Motor neuron (in vitro differentiated cells): ENCODE measurements around the gene ACAA2. TPM values are rescaled to one million over a fixed set of nuclear protein-coding genes. Genes with fewer than 3 reads are reported as not detected.
A peak's percentile ranks its signal among the peaks of the same experiment; 100 is the strongest.
"Not testable (repeated sequence)": the region's sequence is repeated elsewhere in the genome, so short reads cannot be mapped to it uniquely, and the experiment has no call there.

Experiments
- ATAC-seq, 8 experiments: fragments of 200-7000 bp; cut with Tn5 transposase; replicated peaks in 6 of 8; 2 replicates each; pipeline ENCODE4 v1.8.0; 2021; ENCODE audit warnings: mild to moderate bottlenecking in 8 of 8, moderate library complexity in 8 of 8
- H3K27ac ChIP-seq, 2 donors: fragments of 250-450 bp; sonication (Bioruptor Pico); 2 replicates each; pipeline ENCODE4 v1.9.0; 2021; ENCODE audit warnings: antibody characterized with exemption in 2 of 2, mild to moderate bottlenecking in 2 of 2, moderate library complexity in 1 of 2
- H3K4me1 ChIP-seq, 2 donors: fragments of 250-450 bp; sonication (Bioruptor Pico); replicated peaks in 1 of 2; 2 replicates each; pipeline ENCODE4 v1.6.1; 2021; ENCODE audit warnings: antibody characterized with exemption in 2 of 2, mild to moderate bottlenecking in 2 of 2, moderate library complexity in 1 of 2
- H3K4me3 ChIP-seq, 5 donors: fragments of 250-450 bp; sonication (Bioruptor Pico); 2 replicates each; pipeline ENCODE4 v1.9.0; 2021; ENCODE audit warnings: antibody characterized with exemption in 5 of 5, mild to moderate bottlenecking in 5 of 5, moderate library complexity in 4 of 5
- WGBS, 10 experiments: fragments of 450-650 bp; shearing (Covaris generic); methylation state at CpG; one replicate each; pipeline ENCODE4 v1.0.0; 2022; 5-methylcytosine and 5-hydroxymethylcytosine counted together
- in situ Hi-C, 9 experiments: fragments of 400-800 bp; cut with MboI; loops; one replicate each; pipeline ENCODE4 v1.15.0; 2021; ENCODE audit warnings: low sequenced_read_pairs in 9 of 9, low pct_unique_long_range_greater_than_20kb in 2 of 9; ENCODE audit not compliant: unreplicated experiment in 9 of 9
- total RNA-seq, 8 experiments: library from RNA; unstranded; fragments of 300-600 nt; gene quantifications; 2 replicates each; pipeline versions ENCODE4 v1.2.3 to v1.2.4, GENCODE V29; 2022

Gene ACAA2
- total RNA-seq, 8 experiments from 2014 or later, result 27.0 to 59.1 (median 36.5) TPM

GRCh38 chr18:49843131-49843530, 29.8 kb upstream of the ACAA2 start:
- Histone ChIP-seq H3K4me1 (no peaks in the 10 kb centered on the region), H3K4me3 (no peak overlapping the region), H3K27ac (no peak overlapping the region)
- in situ Hi-C loops, result no loop called here
- ATAC-seq, result no peak
- 0 to 100% (median 91%) methylated on average over 1 to 8 of the region's 10 CpGs; no CpG with 5 or more reads in 4 of the 10 experiments for WGBS, 10 experiments

GRCh38 chr18:49842656-49843055, 29.3 kb upstream of the ACAA2 start:
- 40 to 80% (median 65%) methylated on average over 1 to 2 of the region's 4 CpGs; no CpG with 5 or more reads in 6 of the 10 experiments for WGBS, 10 experiments
- H3K4me3 ChIP-seq, result no peak overlapping the region
- in situ Hi-C loops, result no loop called here
- H3K27ac ChIP-seq, result no peak overlapping the region
- H3K4me1 ChIP-seq, result no peaks in the 10 kb centered on the region
- ATAC-seq, result no peak

GRCh38 chr18:49841236-49842217, 28.2 kb upstream of the ACAA2 start:
- Histone ChIP-seq H3K4me1 (no peaks in the 10 kb centered on the region), H3K4me3 (no peak overlapping the region), H3K27ac (no peak overlapping the region)
- in situ Hi-C loops, result no loop called here
- peak in 3 of 8 experiments; percentile 21 to 70 (median 56) for ATAC-seq
- WGBS, 10 experiments, result 64 to 100% (median 77%) methylated on average over 1 to 9 of the region's 12 CpGs

DNA sequence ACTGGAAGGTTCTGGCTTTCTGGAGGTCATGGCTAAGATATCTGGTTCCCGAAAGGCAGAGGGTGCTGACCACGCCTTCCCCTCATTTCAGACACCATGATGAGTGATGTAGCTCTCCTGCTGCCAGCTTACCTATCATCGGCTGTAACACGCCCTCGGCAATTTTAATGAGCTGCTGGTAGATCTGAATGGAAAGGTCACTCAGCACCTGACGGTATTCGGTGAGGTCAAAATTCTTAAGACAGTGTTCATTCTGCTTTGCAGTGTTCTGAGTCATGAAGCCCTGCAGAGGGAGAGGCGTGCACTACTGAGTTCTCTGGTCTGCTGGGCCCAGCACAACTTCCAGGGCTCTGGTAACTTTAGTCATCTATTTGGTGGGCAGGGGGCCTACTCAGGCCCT, 25.7 kb upstream of the ACAA2 start:
- Histone ChIP-seq H3K27ac (no peak overlapping the region), H3K4me3 (no peak overlapping the region), H3K4me1 (no peaks in the 10 kb centered on the region)
- 66 to 100% (median 93%) methylated on average over 1 to 8 of the region's 8 CpGs; no CpG with 5 or more reads in 3 of the 10 experiments for WGBS, 10 experiments
- no peak for ATAC-seq
- in situ Hi-C loops, result no loop called here

- Histone ChIP-seq H3K27ac (no peak overlapping the region), H3K4me3 (no peak overlapping the region), H3K4me1 (no peaks in the 10 kb centered on the region)
- 71 to 100% (median 94%) methylated on average over 1 to 4 of the region's 4 CpGs; no CpG with 5 or more reads in 1 of the 10 experiments for WGBS, 10 experiments
- in situ Hi-C loops, result no loop called here
- no peak for ATAC-seq
These were observed 25.0 kb upstream of the ACAA2 start for GRCh38 chr18:49838381-49838780.

- no peak overlapping the region for H3K4me3 ChIP-seq
- no peak for ATAC-seq
- 80 to 96% (median 82%) methylated on average over 1 to 4 of the region's 5 CpGs; no CpG with 5 or more reads in 3 of the 10 experiments for WGBS, 10 experiments
These were observed 24.6 kb upstream of the ACAA2 start for GRCh38 chr18:49837889-49838288.

DNA sequence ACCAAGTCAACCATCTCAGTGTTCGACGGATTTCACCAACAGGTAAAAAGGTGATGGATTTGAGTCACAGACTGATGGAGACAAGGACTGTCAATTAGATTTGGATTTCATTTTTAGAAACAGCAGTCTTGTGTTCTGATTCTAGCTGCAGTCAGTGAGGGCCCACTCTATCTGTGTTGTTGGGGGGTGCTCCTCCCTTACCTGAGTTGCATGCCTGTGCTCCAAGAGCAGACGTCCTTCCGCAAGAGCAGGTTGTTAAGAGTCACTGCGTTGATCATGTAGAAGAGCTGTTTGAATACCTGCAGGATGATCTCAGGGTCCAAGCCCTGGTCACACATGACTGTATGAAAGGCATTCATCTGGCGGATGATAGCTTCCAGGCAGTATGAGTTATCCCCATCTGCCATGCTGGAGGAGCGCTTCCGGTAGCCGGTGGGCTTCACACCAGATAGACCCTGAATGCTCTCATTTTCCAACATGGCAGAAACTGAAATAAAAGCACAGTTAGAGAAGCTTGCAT, 24.0 kb upstream of the ACAA2 start:
- H3K27ac ChIP-seq, H3K4me3 ChIP-seq, in situ Hi-C loops, ATAC-seq, H3K4me1 ChIP-seq: not testable (repeated sequence)
- 70 to 100% (median 95%) methylated on average over 2 to 8 of the region's 9 CpGs; no CpG with 5 or more reads in 4 of the 10 experiments for WGBS, 10 experiments

More at GRCh38 chr18:49837889-49838288, 24.6 kb upstream of the ACAA2 start:
- Histone ChIP-seq H3K4me1 (no peaks in the 10 kb centered on the region), H3K27ac (no peak overlapping the region)
- in situ Hi-C loops, result no loop called here

- ATAC-seq, result no peak
- in situ Hi-C loops, result no loop called here
- 60 to 100% (median 100%) methylated on average over 1 to 2 of the region's 2 CpGs; no CpG with 5 or more reads in 3 of the 10 experiments for WGBS, 10 experiments
- H3K27ac ChIP-seq, result no peak overlapping the region
- no peaks in the 10 kb centered on the region for H3K4me1 ChIP-seq
- no peak overlapping the region for H3K4me3 ChIP-seq
These were observed 22.1 kb upstream of the ACAA2 start for GRCh38 chr18:49835405-49835804.

GRCh38 chr18:49834258-49834657, 20.9 kb upstream of the ACAA2 start:
- Histone ChIP-seq H3K27ac (no peak overlapping the region), H3K4me3 (no peak overlapping the region), H3K4me1 (no peaks in the 10 kb centered on the region)
- WGBS, 10 experiments, result 80 to 100% (median 100%) methylated on average over 1 to 3 of the region's 3 CpGs; no CpG with 5 or more reads in 3 of the 10 experiments
- in situ Hi-C loops, result no loop called here
- no peak for ATAC-seq

DNA sequence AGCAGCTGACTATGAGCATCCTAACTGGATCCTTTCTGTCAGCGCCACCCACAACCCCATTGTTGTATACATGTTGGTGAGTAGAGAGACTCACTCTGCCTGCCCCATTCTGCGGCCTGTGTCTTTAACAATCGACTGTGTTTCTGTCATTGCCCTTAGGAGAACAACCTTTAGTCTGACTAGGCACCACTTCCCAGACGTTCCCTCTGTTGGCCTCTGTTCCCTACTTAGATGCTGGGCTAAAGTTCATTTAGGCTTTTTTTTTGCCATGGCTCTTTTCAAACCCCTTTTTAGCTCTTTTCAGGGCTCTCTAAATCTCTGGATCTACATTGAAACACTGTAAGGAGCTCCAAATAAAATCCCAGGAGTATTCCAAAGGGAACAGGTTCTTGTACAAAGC, 20.5 kb upstream of the ACAA2 start:
- in situ Hi-C loops, result no loop called here
- no peak for ATAC-seq
- Histone ChIP-seq H3K4me3 (no peak overlapping the region), H3K4me1 (no peaks in the 10 kb centered on the region), H3K27ac (no peak overlapping the region)
- WGBS, 10 experiments, result 20 to 94% (median 85%) methylated on average over 1 to 4 of the region's 4 CpGs; no CpG with 5 or more reads in 1 of the 10 experiments

- no peak for ATAC-seq
- Histone ChIP-seq H3K4me3 (no peak overlapping the region), H3K27ac (no peak overlapping the region), H3K4me1 (no peaks in the 10 kb centered on the region)
- WGBS, 10 experiments, result 63 to 100% (median 80%) methylated on average over 1 to 2 of the region's 2 CpGs; no CpG with 5 or more reads in 1 of the 10 experiments
- in situ Hi-C loops, result no loop called here
These were observed 18.9 kb upstream of the ACAA2 start for GRCh38 chr18:49832221-49832647.

DNA sequence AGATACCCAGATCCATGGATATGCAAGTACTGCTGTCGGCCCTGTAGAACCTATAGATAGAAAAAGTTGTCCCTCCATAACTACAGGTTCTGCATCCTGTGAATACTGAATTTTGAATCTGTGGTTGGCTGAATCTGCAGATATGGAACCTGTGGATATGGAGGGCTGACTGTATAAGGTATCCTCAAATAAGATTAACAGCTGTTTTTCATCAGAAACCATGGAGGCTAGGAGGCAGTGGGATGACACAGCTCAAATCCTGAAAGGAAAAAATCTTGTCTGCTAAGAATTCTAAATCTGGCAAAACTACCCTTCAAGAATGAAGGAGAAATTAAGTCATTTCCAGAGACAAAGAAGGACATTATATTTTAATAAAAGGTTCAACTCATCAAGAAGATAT, 14.7 kb upstream of the ACAA2 start:
- Histone ChIP-seq H3K4me1 (no peaks in the 10 kb centered on the region), H3K4me3 (no peak overlapping the region), H3K27ac (no peak overlapping the region)
- 43 to 100% (median 100%) methylated on average over 1 of the region's 1 CpG; no CpG with 5 or more reads in 5 of the 10 experiments for WGBS, 10 experiments
- in situ Hi-C loops, result no loop called here
- ATAC-seq, result no peak
